ENCODE measurements around the gene NCKAP5L. TPM values are rescaled to one million over a fixed set of nuclear protein-coding genes. Genes with fewer than 3 reads are reported as not detected.
"Not testable (repeated sequence)": the region's sequence is repeated elsewhere in the genome, so short reads cannot be mapped to it uniquely, and the experiment has no call there.

The NCKAP5L gene
- total RNA-seq, 1 donor from 2014 or later: 5.5 TPM

- peak; percentile 6 to 52 for DNase-seq (ENCODE audit: low read depth in 2 of 2)
Measured at GRCh38 chr12:49866859-49867569, 38.8 kb upstream of the NCKAP5L start.

- no peak for DNase-seq (ENCODE audit: low read depth in 2 of 2)
Measured at GRCh38 chr12:49865782-49866135, 37.5 kb upstream of the NCKAP5L start.

GRCh38 chr12:49865109-49865781 lies 37.0 kb upstream of the NCKAP5L start:
- no peak for DNase-seq (ENCODE audit: low read depth in 2 of 2)

GRCh38 chr12:49864798-49865090 lies 36.5 kb upstream of the NCKAP5L start:
- no peak for DNase-seq (ENCODE audit: low read depth in 2 of 2)

GRCh38 chr12:49863946-49864797 lies 36.0 kb upstream of the NCKAP5L start:
- no peak for DNase-seq (ENCODE audit: low read depth in 2 of 2)

- DNase-seq (ENCODE audit: low read depth in 2 of 2): not testable (repeated sequence)
Measured at GRCh38 chr12:49860921-49861320, 32.7 kb upstream of the NCKAP5L start.

GRCh38 chr12:49855890-49856289 lies 27.7 kb upstream of the NCKAP5L start:
- DNase-seq (ENCODE audit: low read depth in 2 of 2): not testable (repeated sequence)

GRCh38 chr12:49854976-49855375 lies 26.8 kb upstream of the NCKAP5L start:
- no peak for DNase-seq (ENCODE audit: low read depth in 2 of 2)

GRCh38 chr12:49853671-49854070 lies 25.5 kb upstream of the NCKAP5L start:
- no peak for DNase-seq (ENCODE audit: low read depth in 2 of 2)

GRCh38 chr12:49847161-49847560 lies 18.9 kb upstream of the NCKAP5L start:
- no peak for DNase-seq (ENCODE audit: low read depth in 2 of 2)

GRCh38 chr12:49846032-49846431 lies 17.8 kb upstream of the NCKAP5L start:
- no peak for DNase-seq (ENCODE audit: low read depth in 2 of 2)

GRCh38 chr12:49843876-49844437 lies 15.7 kb upstream of the NCKAP5L start:
- DNase-seq (ENCODE audit: low read depth in 2 of 2): no peak

- DNase-seq (ENCODE audit: low read depth in 2 of 2): no peak
Measured at GRCh38 chr12:49843411-49843810, 15.2 kb upstream of the NCKAP5L start.

- DNase-seq (ENCODE audit: low read depth in 2 of 2): peak; percentile 86 to 92
Measured at GRCh38 chr12:49842519-49843352, 14.5 kb upstream of the NCKAP5L start, which contains the start of gene BCDIN3D. TSS of gene BCDIN3D (minus strand) at chr12:49843106. CDS start at chr12:49843087, 19 bp downstream.

- peak; percentile 34 to 60 for DNase-seq (ENCODE audit: low read depth in 2 of 2)
Measured at GRCh38 chr12:49838973-49839633, 10.9 kb upstream of the NCKAP5L start.

GRCh38 chr12:49832836-49833421 lies 4.7 kb upstream of the NCKAP5L start:
- no peak for DNase-seq (ENCODE audit: low read depth in 2 of 2)

GRCh38 chr12:49831717-49832116 lies 3.5 kb upstream of the NCKAP5L start:
- no peak for DNase-seq (ENCODE audit: low read depth in 2 of 2)

GRCh38 chr12:49827401-49828099 lies 663 bp downstream of the NCKAP5L start:
- peak; percentile 12 to 53 for DNase-seq (ENCODE audit: low read depth in 2 of 2)

GRCh38 chr12:49827051-49827400 lies 1.2 kb downstream of the NCKAP5L start:
- DNase-seq (ENCODE audit: low read depth in 2 of 2): no peak

GRCh38 chr12:49825971-49826421 lies 2.2 kb downstream of the NCKAP5L start:
- DNase-seq (ENCODE audit: low read depth in 2 of 2): no peak
